Kidney (tissue), 14 donors: Measurements from ENCODE around the gene DNAI4. TPM values are rescaled to one million over a fixed set of nuclear protein-coding genes. Genes with fewer than 3 reads are reported as not detected.

Source experiments
- DNase-seq, 5 donors: peaks; one replicate each; pipeline ENCODE4 v3.0.0-alpha.2; 2013 to 2020
- FAIRE-seq: peaks from 2 replicates; lab custom pipeline; 2012; peaks lifted over from hg19 to GRCh38; lab: Jason Lieb, UNC
- H3K27ac ChIP-seq, 2 donors: one replicate each; pipeline ENCODE4 v1.7.0; 2013; ENCODE audit warnings: low read depth in 2 of 2, low read length in 2 of 2, inconsistent platforms in 1 of 2
- H3K27me3 ChIP-seq: one replicate; pipeline ENCODE4 v1.7.1; 2013; ENCODE audit warnings: low read length, inconsistent platforms; ENCODE audit not compliant: control insufficient read depth, insufficient read depth
- H3K36me3 ChIP-seq, 3 donors: one replicate each; pipeline versions ENCODE4 v1.7.0 to v1.7.1; 2013; ENCODE audit warnings: low read length in 3 of 3, control low read depth in 1 of 3, inconsistent platforms in 1 of 3; ENCODE audit not compliant: insufficient read depth in 3 of 3, control insufficient read depth in 2 of 3
- H3K4me1 ChIP-seq, 3 donors: one replicate each; pipeline versions ENCODE4 v1.7.0 to v1.7.1; 2013; ENCODE audit warnings: low read length in 3 of 3, inconsistent platforms in 1 of 3, low read depth in 1 of 3; ENCODE audit not compliant: control insufficient read depth in 2 of 3, insufficient read depth in 2 of 3
- H3K4me3 ChIP-seq, 3 donors: one replicate each; pipeline versions ENCODE4 v1.7.0 to v1.8.1; 2013; ENCODE audit warnings: low read length in 3 of 3, control low read depth in 1 of 3, inconsistent platforms in 1 of 3
- H3K9ac ChIP-seq, 3 donors: one replicate each; pipeline versions ENCODE4 v1.7.0 to v1.7.1; 2013; ENCODE audit warnings: low read length in 3 of 3, control low read depth in 1 of 3, inconsistent platforms in 1 of 3
- H3K9me3 ChIP-seq, 3 donors: one replicate each; pipeline versions ENCODE4 v1.7.0 to v1.7.1; 2013; ENCODE audit warnings: low read length in 3 of 3, control low read depth in 1 of 3, inconsistent platforms in 1 of 3; ENCODE audit not compliant: control insufficient read depth in 2 of 3, insufficient read depth in 1 of 3
- intact Hi-C: fragments of 100-400 bp; cut with DNase I; formaldehyde crosslinking; loops from one replicate; pipeline ENCODE4 v1.11.1; 2022
- polyA plus RNA-seq: library from polyadenylated mRNA; stranded (reverse); fragments of 350-450 nt; fragmentation: Illumina TruSeq; extraction: RNeasy Lipid Tissue Mini Kit (QIAGEN cat#74804); gene quantifications from one replicate; pipeline ENCODE4 v1.2.3, GENCODE V29; 2014; ENCODE audit warnings: low read depth, low replicate concordance; ENCODE audit not compliant: insufficient read depth
- total RNA-seq: library from RNA; stranded (reverse); fragmentation: NEBNext Ultra II Directional; extraction: Animal tissue kit (Norgen Biotek cat#: 25700); gene quantifications from one replicate; pipeline ENCODE4 v1.2.1, GENCODE V29; 2021
- TF ChIP-seq, protein P1 (sequence below): IDR thresholded peaks from 3 replicates; pipeline ENCODE4 v1.5.1; 2012; ENCODE audit warnings: mild to moderate bottlenecking, moderate library complexity, borderline replicate concordance; ENCODE audit not compliant: insufficient read depth; ENCODE audit errors: extremely low read depth
- donor health status: control.
- donor health status: control.
- donor health status: control.
- donor health status: control.
- donor health status: control.
- donor health status: DM: yes; HTN: yes; CAD: no.
- donor health status: Normal renal cell carcinoma (clear cell type).

DNAI4 gene
- total and polyA plus RNA-seq, 2 donors from 2014 or later = 4.1 to 26.8 TPM

DNA sequence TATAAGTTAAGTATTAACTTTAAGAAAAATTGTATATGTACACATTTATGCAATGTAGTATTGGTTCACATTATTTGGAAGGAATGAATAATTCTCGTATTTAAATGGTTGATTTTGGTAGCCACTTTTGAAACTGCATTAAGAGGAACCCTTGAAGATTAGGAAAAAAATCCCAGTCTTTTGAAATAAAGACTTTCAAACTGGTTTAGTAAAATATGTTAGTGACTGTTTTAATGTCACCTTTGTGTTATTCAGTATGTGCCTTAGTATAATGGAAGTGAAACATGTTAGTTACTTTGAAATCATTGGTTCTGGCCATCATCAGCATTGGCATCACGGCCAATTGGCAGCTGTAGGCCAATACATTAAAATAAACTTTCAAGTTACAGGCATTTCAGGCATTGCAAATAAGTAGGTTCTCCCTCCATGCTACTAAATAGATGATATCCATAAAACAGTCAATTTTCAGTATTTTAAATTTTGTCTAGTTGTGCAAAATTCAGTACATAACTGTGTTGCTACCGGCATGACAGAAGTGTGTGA is 4.6 kb upstream of the DNAI4 start:
- intact Hi-C loops = no loop called here
- FAIRE-seq = no peak

DNA sequence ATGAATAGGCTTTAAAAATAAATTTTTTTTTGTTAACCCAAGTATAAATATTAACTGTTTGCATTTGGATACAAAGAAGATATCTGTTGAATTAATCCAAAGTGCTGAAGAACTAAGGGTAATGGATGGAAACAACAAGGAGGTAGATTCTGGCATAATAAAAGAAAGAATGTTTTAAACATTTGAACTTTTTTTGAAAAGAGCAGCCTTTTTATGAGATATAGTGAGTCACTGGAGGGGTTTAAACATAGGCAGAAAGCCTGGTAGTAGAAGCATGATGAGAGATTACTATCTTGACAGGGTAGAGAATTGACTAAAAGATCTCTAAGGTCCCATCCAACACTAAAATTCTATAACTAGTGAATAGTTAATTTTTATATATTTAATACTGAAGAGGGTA is 2.9 kb upstream of the DNAI4 start:
- H3K9me3 ChIP-seq = no peaks in the 10 kb centered on the region
- no peak overlapping the region for H3K9ac ChIP-seq
- no peaks in the 10 kb centered on the region for H3K36me3 ChIP-seq
- H3K4me3 ChIP-seq = no peak overlapping the region
- TF ChIP-seq, protein P1, sequence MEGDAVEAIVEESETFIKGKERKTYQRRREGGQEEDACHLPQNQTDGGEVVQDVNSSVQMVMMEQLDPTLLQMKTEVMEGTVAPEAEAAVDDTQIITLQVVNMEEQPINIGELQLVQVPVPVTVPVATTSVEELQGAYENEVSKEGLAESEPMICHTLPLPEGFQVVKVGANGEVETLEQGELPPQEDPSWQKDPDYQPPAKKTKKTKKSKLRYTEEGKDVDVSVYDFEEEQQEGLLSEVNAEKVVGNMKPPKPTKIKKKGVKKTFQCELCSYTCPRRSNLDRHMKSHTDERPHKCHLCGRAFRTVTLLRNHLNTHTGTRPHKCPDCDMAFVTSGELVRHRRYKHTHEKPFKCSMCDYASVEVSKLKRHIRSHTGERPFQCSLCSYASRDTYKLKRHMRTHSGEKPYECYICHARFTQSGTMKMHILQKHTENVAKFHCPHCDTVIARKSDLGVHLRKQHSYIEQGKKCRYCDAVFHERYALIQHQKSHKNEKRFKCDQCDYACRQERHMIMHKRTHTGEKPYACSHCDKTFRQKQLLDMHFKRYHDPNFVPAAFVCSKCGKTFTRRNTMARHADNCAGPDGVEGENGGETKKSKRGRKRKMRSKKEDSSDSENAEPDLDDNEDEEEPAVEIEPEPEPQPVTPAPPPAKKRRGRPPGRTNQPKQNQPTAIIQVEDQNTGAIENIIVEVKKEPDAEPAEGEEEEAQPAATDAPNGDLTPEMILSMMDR = no peak
- intact Hi-C loops = no loop called here
- H3K27me3 ChIP-seq = no peaks in the 10 kb centered on the region
- H3K4me1 ChIP-seq = peaks cover 0 to 19% (median 8%) of the 10 kb centered on the region in 3 donors
- FAIRE-seq = no peak
- no peak overlapping the region for H3K27ac ChIP-seq
- DNase-seq = no peak

More for the DNA sequence above, 4.6 kb upstream of the DNAI4 start:
- Histone ChIP-seq H3K9me3 (no peaks in the 10 kb centered on the region), H3K27me3 (no peaks in the 10 kb centered on the region), H3K4me1 (peaks cover 0 to 8% (median 0%) of the 10 kb centered on the region in 3 donors), H3K36me3 (no peaks in the 10 kb centered on the region), H3K27ac (peak overlapping the region in 1 of 2 donors; percentile 97), H3K9ac (peak overlapping the region in 1 of 3 donors; percentile 89), H3K4me3 (peak overlapping the region; percentile 84 to 95 (median 89))
- no peak for DNase-seq
- TF ChIP-seq, protein P1 = no peak

DNA sequence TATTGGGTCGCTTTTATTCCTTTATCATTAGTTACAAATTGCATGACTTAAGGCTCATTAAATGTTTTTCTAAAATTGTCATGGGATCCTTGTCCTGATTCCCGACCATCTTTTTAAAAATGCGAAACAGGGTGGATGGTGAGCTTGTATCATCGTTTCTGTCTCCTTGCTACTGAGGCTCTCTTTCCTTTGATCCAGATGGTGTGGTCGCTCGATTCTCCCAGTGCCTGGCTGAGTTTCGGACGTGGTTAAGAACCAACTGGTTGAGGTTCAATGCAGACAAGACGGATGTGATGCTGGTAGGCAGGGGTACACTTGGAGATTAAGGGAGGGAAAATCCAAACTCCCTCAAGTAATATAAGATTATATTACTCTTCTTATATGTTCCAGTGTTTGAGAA is 1.3 kb upstream of the DNAI4 start:
- peaks cover 0 to 17% (median 8%) of the 10 kb centered on the region in 3 donors for H3K4me1 ChIP-seq
- H3K9me3 ChIP-seq = no peaks in the 10 kb centered on the region
- FAIRE-seq (no peak), DNase-seq (peak in 3 of 5 donors; percentile 3 to 47 (median 11))
- H3K27ac ChIP-seq = peak overlapping the region; percentile 89 to 96
- peak overlapping the region; percentile 45 to 86 (median 63) for H3K9ac ChIP-seq
- no peaks in the 10 kb centered on the region for H3K36me3 ChIP-seq
- H3K27me3 ChIP-seq = no peaks in the 10 kb centered on the region
- H3K4me3 ChIP-seq = peak overlapping the region; percentile 65 to 98 (median 85)
- TF ChIP-seq, protein P1 = no peak
- intact Hi-C loops = no loop called here
